ENCODE results near the gene DMAC2L. TPM values are rescaled to one million over a fixed set of nuclear protein-coding genes. Genes with fewer than 3 reads are reported as not detected.

DMAC2L gene
- total and polyA plus RNA-seq, 3 donors from 2014 or later = 30.0 to 50.8 (median 33.5) TPM

DNA sequence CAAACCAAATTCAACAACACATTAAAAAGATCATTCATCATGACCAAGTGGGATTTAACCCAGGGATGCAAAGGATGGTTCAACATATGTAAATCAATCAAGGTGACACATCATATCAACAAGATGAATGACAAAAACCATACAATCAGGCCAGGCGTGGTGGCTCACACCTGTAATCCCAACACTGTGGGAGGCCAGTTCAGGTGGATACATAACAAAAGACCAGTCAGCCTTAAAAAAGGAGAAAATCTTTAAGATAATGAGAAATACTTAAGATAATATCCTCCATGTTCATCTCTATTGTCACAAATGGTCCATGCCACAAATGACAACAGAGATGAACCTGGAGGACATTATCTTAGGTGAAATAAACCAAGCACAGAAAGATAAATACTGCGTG is 12.5 kb upstream of the DMAC2L start:
- WGBS, 2 donors = 92 to 96% methylated on average over 2 of the region's 2 CpGs
- no peak for DNase-seq
- Histone ChIP-seq H3K27ac (no peak overlapping the region), H3K36me3 (ENCODE audit: low read depth, missing control alignments) (no peaks in the 10 kb centered on the region), H3K4me3 (no peak overlapping the region), H3K9me3 (no peaks in the 10 kb centered on the region), H3K27me3 (no peaks in the 10 kb centered on the region), H3K4me1 (no peaks in the 10 kb centered on the region)
- intact Hi-C loops (cut with DNase I; ENCODE audit: low total_unique reads) = no loop called here
- TF ChIP-seq POLR2A (IDR thresholded peaks at IDR 0.05) = no peak
- TF ChIP-seq, protein P1, sequence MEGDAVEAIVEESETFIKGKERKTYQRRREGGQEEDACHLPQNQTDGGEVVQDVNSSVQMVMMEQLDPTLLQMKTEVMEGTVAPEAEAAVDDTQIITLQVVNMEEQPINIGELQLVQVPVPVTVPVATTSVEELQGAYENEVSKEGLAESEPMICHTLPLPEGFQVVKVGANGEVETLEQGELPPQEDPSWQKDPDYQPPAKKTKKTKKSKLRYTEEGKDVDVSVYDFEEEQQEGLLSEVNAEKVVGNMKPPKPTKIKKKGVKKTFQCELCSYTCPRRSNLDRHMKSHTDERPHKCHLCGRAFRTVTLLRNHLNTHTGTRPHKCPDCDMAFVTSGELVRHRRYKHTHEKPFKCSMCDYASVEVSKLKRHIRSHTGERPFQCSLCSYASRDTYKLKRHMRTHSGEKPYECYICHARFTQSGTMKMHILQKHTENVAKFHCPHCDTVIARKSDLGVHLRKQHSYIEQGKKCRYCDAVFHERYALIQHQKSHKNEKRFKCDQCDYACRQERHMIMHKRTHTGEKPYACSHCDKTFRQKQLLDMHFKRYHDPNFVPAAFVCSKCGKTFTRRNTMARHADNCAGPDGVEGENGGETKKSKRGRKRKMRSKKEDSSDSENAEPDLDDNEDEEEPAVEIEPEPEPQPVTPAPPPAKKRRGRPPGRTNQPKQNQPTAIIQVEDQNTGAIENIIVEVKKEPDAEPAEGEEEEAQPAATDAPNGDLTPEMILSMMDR (IDR thresholded peaks at IDR 0.05) = no peak

DNA sequence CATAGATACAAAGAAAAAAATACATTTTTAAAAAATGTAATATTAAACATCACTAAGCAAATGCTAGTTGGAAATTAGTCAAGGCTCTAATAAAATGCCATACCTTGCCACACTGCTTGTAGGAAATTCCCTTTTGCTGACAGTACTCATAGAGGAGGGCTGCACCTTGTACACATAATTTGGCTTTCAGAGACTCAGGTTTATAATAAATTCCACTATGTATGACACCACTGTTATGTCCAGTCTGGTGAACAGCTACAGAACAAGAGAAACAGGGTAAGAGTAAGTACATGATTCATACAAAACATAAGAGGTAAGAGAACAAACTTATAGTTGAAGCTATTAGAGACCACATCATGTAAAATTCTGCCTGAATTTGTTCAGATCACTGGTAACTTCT is 10.2 kb upstream of the DMAC2L start:
- no peaks in the 10 kb centered on the region for H3K4me1 ChIP-seq
- H3K9me3 ChIP-seq = no peaks in the 10 kb centered on the region
- no peak overlapping the region for H3K4me3 ChIP-seq
- no peaks in the 10 kb centered on the region for H3K36me3 ChIP-seq (ENCODE audit: low read depth, missing control alignments)
- TF ChIP-seq, protein P1 (IDR thresholded peaks at IDR 0.05) = no peak
- TF ChIP-seq POLR2A (IDR thresholded peaks at IDR 0.05) = no peak
- no peak for DNase-seq
- H3K27ac ChIP-seq = no peak overlapping the region
- H3K27me3 ChIP-seq = no peaks in the 10 kb centered on the region
- intact Hi-C loops (cut with DNase I; ENCODE audit: low total_unique reads) = no loop called here

DNA sequence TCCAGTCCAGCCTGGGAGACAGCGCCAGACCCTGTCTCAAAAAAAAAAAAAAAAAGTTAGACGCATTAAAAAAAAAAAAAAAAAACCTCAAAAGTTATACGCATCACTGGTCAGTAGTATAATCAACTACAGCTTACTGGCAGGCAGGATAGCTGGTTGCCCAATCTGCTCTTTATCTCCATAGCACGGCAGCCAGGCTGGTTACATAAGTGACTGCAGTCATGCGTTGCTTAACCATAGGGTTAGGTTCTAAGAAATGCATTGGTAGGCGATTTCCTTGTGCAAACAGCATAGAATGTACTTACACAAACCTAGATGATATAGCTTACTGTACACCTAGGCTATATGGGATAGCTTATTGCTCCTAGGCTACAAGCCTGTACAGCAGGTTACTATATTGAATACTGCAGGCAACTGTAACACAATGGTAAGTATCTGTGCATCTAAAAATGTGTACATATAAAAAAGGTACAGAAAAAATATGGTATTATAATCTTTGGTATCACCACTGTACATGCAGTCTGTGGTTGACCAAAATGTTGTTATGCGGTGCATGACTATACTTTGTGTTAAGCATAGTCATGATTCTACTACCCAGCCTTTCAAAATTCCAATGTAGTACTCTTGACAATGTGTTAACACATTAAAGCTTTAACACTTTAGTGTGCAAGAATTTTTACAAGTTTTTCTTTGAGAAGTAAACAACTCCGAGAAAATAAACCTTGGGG is 8.2 kb upstream of the DMAC2L start:
- no peak for DNase-seq
- Histone ChIP-seq H3K4me1 (no peaks in the 10 kb centered on the region), H3K9me3 (no peaks in the 10 kb centered on the region), H3K27me3 (no peaks in the 10 kb centered on the region), H3K36me3 (ENCODE audit: low read depth, missing control alignments) (no peaks in the 10 kb centered on the region), H3K4me3 (no peak overlapping the region), H3K27ac (no peak overlapping the region)
- WGBS, 2 donors = 90 to 94% methylated on average over 8 of the region's 8 CpGs
- intact Hi-C loops (cut with DNase I; ENCODE audit: low total_unique reads) = no loop called here
- TF ChIP-seq, protein P1 (IDR thresholded peaks at IDR 0.05) = no peak
- no peak for TF ChIP-seq POLR2A (IDR thresholded peaks at IDR 0.05)

DNA sequence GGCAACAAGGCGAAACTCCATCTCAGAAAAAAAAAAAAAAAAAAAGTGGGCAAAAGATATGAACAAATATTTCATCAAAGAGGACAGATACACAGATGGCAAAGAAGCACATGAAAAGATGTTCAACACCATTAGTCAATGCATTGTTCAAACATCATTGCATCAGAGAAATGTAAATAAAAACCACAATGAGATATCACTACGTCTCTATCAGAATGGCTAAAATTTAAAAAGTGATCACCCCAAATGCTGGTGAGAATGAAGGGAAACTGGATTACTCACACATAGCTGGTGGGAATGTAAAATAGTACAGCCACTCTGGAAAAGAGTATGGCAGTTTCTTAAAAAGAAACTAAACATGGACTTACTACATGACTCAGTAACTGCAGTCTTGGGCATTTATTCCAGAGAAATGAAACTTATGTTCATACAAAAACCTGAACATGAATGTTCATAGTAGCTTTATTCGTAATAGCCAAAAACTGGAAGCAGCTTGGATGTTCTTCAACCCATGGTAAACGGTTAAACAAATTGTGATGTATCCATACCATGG is 3.7 kb upstream of the DMAC2L start:
- DNase-seq = no peak
- H3K4me1 ChIP-seq = peaks cover 7% of the 10 kb centered on the region
- 95 to 97% methylated on average over 4 of the region's 4 CpGs for WGBS, 2 donors

More for the DNA sequence above, 3.7 kb upstream of the DMAC2L start:
- TF ChIP-seq, protein P1 (IDR thresholded peaks at IDR 0.05) = no peak
- no peak for TF ChIP-seq POLR2A (IDR thresholded peaks at IDR 0.05)
- no peak overlapping the region for H3K27ac ChIP-seq
- H3K4me3 ChIP-seq = no peak overlapping the region
- H3K9me3 ChIP-seq = no peaks in the 10 kb centered on the region
- intact Hi-C loops (cut with DNase I; ENCODE audit: low total_unique reads) = no loop called here
- H3K36me3 ChIP-seq (ENCODE audit: low read depth, missing control alignments) = no peaks in the 10 kb centered on the region
- no peaks in the 10 kb centered on the region for H3K27me3 ChIP-seq
